Activated CD8-positive, alpha-beta memory T cell treated with anti-CD3 and anti-CD28 coated beads, Interleukin-2, amount 10 ng/mL, durations not matched to agents 7 days and 5 days (primary cell): ENCODE data around the gene ZNF423. TPM values are rescaled to one million over a fixed set of nuclear protein-coding genes. Genes with fewer than 3 reads are reported as not detected.

Experiments used
- ATAC-seq: fragments of 150-1000 bp; cut with Tn5 transposase; one replicate; pipeline ENCODE4 v1.10.0; 2021; ENCODE audit warnings: moderate library complexity
- CTCF ChIA-PET: fragments of 350-600 bp; sonication (Branson Sonifier 250); formaldehyde crosslinking; loops from one replicate; lab custom pipeline; 2021; ENCODE audit warnings: antibody characterized with exemption; lab: Charles Lee
- DNase-seq: peaks from one replicate; pipeline ENCODE4 v3.0.0-alpha.2; 2020
- H3K27ac Mint-ChIP-seq: one replicate; pipeline ENCODE4 v1.8.0; 2021; ENCODE audit warnings: mild to moderate bottlenecking, mixed read lengths
- H3K27me3 Mint-ChIP-seq: one replicate; pipeline ENCODE4 v1.8.0; 2021; ENCODE audit warnings: mixed read lengths
- H3K36me3 Mint-ChIP-seq: one replicate; pipeline ENCODE4 v1.8.0; 2021; ENCODE audit warnings: mild to moderate bottlenecking, mixed read lengths
- H3K4me1 Mint-ChIP-seq: one replicate; pipeline ENCODE4 v1.8.0; 2021; ENCODE audit warnings: mixed read lengths
- H3K4me3 Mint-ChIP-seq: one replicate; pipeline ENCODE4 v1.8.0; 2021; ENCODE audit warnings: mild to moderate bottlenecking, moderate library complexity, mixed read lengths
- H3K9me3 Mint-ChIP-seq: one replicate; pipeline ENCODE4 v1.8.0; 2022; ENCODE audit warnings: low read depth, mixed read lengths
- total RNA-seq, 2 experiments: library from RNA; stranded (reverse); gene quantifications; one replicate each; pipeline ENCODE4 v1.2.3, GENCODE V29; 2021

ZNF423 gene
- total RNA-seq, 2 experiments from 2014 or later: not detected

DNA sequence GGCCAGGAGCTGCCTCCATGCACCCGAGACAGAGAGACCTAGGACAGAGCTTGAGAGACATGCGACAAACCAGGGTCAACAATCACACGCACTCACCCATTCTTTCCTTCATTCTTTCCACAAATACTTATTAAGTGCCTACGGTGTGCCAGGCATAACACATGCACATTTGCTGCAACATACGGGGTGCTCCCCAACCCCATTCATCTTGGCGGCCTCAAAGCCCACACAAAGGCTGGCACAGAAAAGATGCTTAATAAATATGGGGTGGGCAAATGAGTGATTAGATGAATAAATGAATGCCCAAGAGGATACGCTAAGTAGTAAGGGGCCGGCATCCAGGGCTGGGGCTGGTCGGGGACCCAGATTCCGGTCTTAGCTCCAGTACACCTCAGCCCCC lies 117.9 kb downstream of the ZNF423 start:
- DNase-seq: no peak
- Mint-ChIP-seq H3K27ac (no peak overlapping the region), H3K4me1 (no peaks in the 10 kb centered on the region), H3K4me3 (no peak overlapping the region), H3K9me3 (no peaks in the 10 kb centered on the region), H3K27me3 (no peaks in the 10 kb centered on the region), H3K36me3 (no peaks in the 10 kb centered on the region)
- no peak for ATAC-seq
- CTCF ChIA-PET: no interaction called here

- H3K36me3 Mint-ChIP-seq: no peaks in the 10 kb centered on the region
- H3K27ac Mint-ChIP-seq: no peak overlapping the region
- ATAC-seq: no peak
- CTCF ChIA-PET: no interaction called here
- H3K9me3 Mint-ChIP-seq: no peaks in the 10 kb centered on the region
- H3K27me3 Mint-ChIP-seq: no peaks in the 10 kb centered on the region
- DNase-seq: no peak
- no peaks in the 10 kb centered on the region for H3K4me1 Mint-ChIP-seq
- H3K4me3 Mint-ChIP-seq: no peak overlapping the region
These were observed 118.4 kb downstream of the ZNF423 start for GRCh38 chr16:49737541-49737940.

- DNase-seq (no peak), ATAC-seq (no peak)
- no peak overlapping the region for H3K4me3 Mint-ChIP-seq
- H3K4me1 Mint-ChIP-seq: no peaks in the 10 kb centered on the region
- H3K36me3 Mint-ChIP-seq: no peaks in the 10 kb centered on the region
- H3K27ac Mint-ChIP-seq: no peak overlapping the region
- CTCF ChIA-PET: no interaction called here
- H3K9me3 Mint-ChIP-seq: peaks cover 2% of the 10 kb centered on the region
- H3K27me3 Mint-ChIP-seq: no peaks in the 10 kb centered on the region
These were observed 121.6 kb downstream of the ZNF423 start for GRCh38 chr16:49734331-49734730.

GRCh38 chr16:49733313-49734009 lies 122.5 kb downstream of the ZNF423 start:
- no peaks in the 10 kb centered on the region for H3K36me3 Mint-ChIP-seq

GRCh38 chr16:49731911-49732310 lies 124.0 kb downstream of the ZNF423 start:
- Mint-ChIP-seq H3K27ac (no peak overlapping the region), H3K4me3 (no peak overlapping the region), H3K9me3 (peaks cover 2% of the 10 kb centered on the region), H3K27me3 (no peaks in the 10 kb centered on the region), H3K36me3 (no peaks in the 10 kb centered on the region), H3K4me1 (no peaks in the 10 kb centered on the region)
- DNase-seq (no peak), ATAC-seq (no peak)
- CTCF ChIA-PET: no interaction called here

More at GRCh38 chr16:49733313-49734009, 122.5 kb downstream of the ZNF423 start:
- H3K27me3 Mint-ChIP-seq: no peaks in the 10 kb centered on the region
- no peaks in the 10 kb centered on the region for H3K4me1 Mint-ChIP-seq
- H3K4me3 Mint-ChIP-seq: no peak overlapping the region
- H3K27ac Mint-ChIP-seq: no peak overlapping the region
- CTCF ChIA-PET: no interaction called here
- no peak for DNase-seq
- ATAC-seq: no peak
- peaks cover 2% of the 10 kb centered on the region for H3K9me3 Mint-ChIP-seq

DNA sequence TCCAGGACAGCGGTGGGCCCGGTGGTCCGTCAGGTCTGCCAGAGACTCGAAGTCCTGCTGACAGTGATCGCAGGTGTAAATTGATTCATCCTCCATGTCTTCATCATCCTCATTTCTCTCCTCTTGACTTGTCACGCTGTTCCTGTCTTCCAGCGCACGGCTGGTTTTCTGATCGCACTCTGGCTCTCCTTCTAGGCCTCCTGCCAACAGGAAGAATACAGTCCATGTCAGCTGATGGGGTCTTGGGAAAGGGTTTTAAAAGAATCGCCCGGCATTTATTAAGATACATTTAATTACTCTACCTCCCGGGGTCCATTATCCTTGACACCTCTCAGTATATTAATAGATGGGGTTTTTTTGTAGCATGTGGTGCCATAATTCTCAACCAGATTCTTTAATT lies 125.1 kb downstream of the ZNF423 start:
- no peaks in the 10 kb centered on the region for H3K4me1 Mint-ChIP-seq
- no peaks in the 10 kb centered on the region for H3K36me3 Mint-ChIP-seq
- no peak overlapping the region for H3K4me3 Mint-ChIP-seq
- ATAC-seq (no peak), DNase-seq (no peak)
- no peaks in the 10 kb centered on the region for H3K27me3 Mint-ChIP-seq
- CTCF ChIA-PET: no interaction called here
- H3K9me3 Mint-ChIP-seq: peaks cover 2% of the 10 kb centered on the region
- H3K27ac Mint-ChIP-seq: no peak overlapping the region

DNA sequence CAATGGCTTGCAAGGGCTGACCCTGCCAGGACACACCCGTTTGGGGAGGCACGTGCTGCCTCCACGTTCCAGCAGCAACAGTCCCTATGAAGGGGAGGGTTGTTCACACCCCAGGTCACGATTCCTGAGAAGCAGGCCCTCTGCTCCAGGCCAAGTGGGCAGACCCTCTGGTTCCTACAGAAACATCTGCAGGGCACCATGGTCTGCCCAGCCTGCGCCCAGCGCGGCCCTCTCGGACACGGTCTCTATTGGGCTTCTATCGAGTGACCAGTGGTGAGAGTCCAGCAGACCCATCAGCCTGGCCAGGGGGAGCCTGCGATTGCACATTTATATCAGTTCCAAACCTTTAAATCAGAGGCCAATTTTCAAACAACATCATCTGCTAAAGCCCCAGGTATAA lies 128.3 kb downstream of the ZNF423 start:
- no peaks in the 10 kb centered on the region for H3K4me1 Mint-ChIP-seq
- no peak overlapping the region for H3K4me3 Mint-ChIP-seq
- H3K27ac Mint-ChIP-seq: no peak overlapping the region
- H3K27me3 Mint-ChIP-seq: no peaks in the 10 kb centered on the region
- no peaks in the 10 kb centered on the region for H3K36me3 Mint-ChIP-seq
- ATAC-seq: no peak
- CTCF ChIA-PET: no interaction called here
- DNase-seq: no peak
- H3K9me3 Mint-ChIP-seq: peaks cover 2% of the 10 kb centered on the region

GRCh38 chr16:49726155-49726554 lies 129.8 kb downstream of the ZNF423 start:
- Mint-ChIP-seq H3K4me1 (no peaks in the 10 kb centered on the region), H3K4me3 (no peak overlapping the region), H3K27ac (no peak overlapping the region), H3K27me3 (no peaks in the 10 kb centered on the region), H3K36me3 (no peaks in the 10 kb centered on the region), H3K9me3 (peaks cover 2% of the 10 kb centered on the region)
- no peak for DNase-seq
- ATAC-seq: no peak
- CTCF ChIA-PET: no interaction called here

GRCh38 chr16:49725651-49726050 lies 130.3 kb downstream of the ZNF423 start:
- CTCF ChIA-PET: no interaction called here
- H3K36me3 Mint-ChIP-seq: no peaks in the 10 kb centered on the region
- DNase-seq (no peak), ATAC-seq (no peak)
- H3K4me3 Mint-ChIP-seq: no peak overlapping the region
- no peaks in the 10 kb centered on the region for H3K4me1 Mint-ChIP-seq
- peaks cover 2% of the 10 kb centered on the region for H3K9me3 Mint-ChIP-seq
- H3K27ac Mint-ChIP-seq: no peak overlapping the region
- no peaks in the 10 kb centered on the region for H3K27me3 Mint-ChIP-seq

DNA sequence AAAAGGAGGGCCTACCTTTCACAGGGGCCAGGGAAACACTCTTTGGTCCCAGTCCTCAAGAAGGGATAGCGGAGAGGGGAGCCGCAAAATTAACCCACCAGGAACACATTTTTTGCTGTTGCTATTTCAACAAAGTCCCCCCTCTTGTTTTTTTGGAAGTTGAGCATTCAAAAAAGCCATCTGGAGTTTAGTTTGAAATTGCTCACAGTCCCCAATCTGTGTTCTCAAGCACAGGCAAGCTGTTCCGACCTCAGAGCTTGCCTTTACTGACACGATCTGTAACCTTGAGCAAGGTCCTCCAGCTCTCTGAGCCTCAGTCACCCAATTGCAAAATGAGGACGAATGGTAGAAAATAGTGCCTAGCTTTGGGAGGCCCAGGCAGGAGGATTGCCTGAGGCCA lies 131.1 kb downstream of the ZNF423 start:
- ATAC-seq: no peak
- Mint-ChIP-seq H3K27ac (no peak overlapping the region), H3K4me1 (no peaks in the 10 kb centered on the region), H3K27me3 (no peaks in the 10 kb centered on the region), H3K9me3 (peaks cover 2% of the 10 kb centered on the region), H3K4me3 (no peak overlapping the region), H3K36me3 (no peaks in the 10 kb centered on the region)
- CTCF ChIA-PET: no interaction called here
- no peak for DNase-seq

- H3K36me3 Mint-ChIP-seq: no peaks in the 10 kb centered on the region
- H3K27me3 Mint-ChIP-seq: peaks cover 3% of the 10 kb centered on the region
- no peaks in the 10 kb centered on the region for H3K9me3 Mint-ChIP-seq
- H3K4me1 Mint-ChIP-seq: no peaks in the 10 kb centered on the region
- DNase-seq (no peak), ATAC-seq (no peak)
- no peak overlapping the region for H3K27ac Mint-ChIP-seq
- H3K4me3 Mint-ChIP-seq: no peak overlapping the region
- CTCF ChIA-PET: no interaction called here
These were observed 132.6 kb downstream of the ZNF423 start for GRCh38 chr16:49723310-49723709.

GRCh38 chr16:49720225-49720624 lies 135.7 kb downstream of the ZNF423 start:
- no peak for ATAC-seq
- Mint-ChIP-seq H3K9me3 (no peaks in the 10 kb centered on the region), H3K27ac (no peak overlapping the region), H3K4me1 (no peaks in the 10 kb centered on the region), H3K27me3 (peaks cover 3% of the 10 kb centered on the region), H3K4me3 (no peak overlapping the region), H3K36me3 (no peaks in the 10 kb centered on the region)
- DNase-seq: no peak
- CTCF ChIA-PET: no interaction called here

DNA sequence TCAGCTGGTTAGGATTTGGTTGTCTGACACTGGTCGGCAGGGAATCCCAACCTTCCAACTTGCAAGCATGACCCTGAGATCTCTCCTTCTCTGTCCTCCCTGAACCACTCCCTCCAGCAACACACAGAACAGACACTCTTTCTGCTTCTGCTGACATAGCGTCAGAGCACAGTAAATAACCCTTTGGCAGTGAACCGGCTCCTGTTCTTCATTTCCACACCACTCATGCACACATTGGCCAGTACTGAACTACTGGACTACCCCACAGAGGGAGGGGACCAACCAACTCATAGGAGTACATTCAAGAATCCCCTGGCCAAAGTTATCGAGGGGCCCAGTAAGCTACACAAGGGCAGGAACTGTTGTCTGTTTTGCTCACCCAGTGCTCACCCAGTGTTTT lies 138.2 kb downstream of the ZNF423 start:
- no peaks in the 10 kb centered on the region for H3K9me3 Mint-ChIP-seq
- peaks cover 3% of the 10 kb centered on the region for H3K27me3 Mint-ChIP-seq
- ATAC-seq (no peak), DNase-seq (no peak)
- H3K27ac Mint-ChIP-seq: no peak overlapping the region
- H3K36me3 Mint-ChIP-seq: no peaks in the 10 kb centered on the region
- CTCF ChIA-PET: no interaction called here
- no peak overlapping the region for H3K4me3 Mint-ChIP-seq
- no peaks in the 10 kb centered on the region for H3K4me1 Mint-ChIP-seq

GRCh38 chr16:49716339-49716934 lies 139.5 kb downstream of the ZNF423 start:
- H3K9me3 Mint-ChIP-seq: no peaks in the 10 kb centered on the region
- no peak overlapping the region for H3K4me3 Mint-ChIP-seq
- CTCF ChIA-PET: no interaction called here
- H3K36me3 Mint-ChIP-seq: no peaks in the 10 kb centered on the region
- ATAC-seq: no peak
- H3K27me3 Mint-ChIP-seq: peaks cover 3% of the 10 kb centered on the region
- H3K27ac Mint-ChIP-seq: no peak overlapping the region
- no peaks in the 10 kb centered on the region for H3K4me1 Mint-ChIP-seq
- no peak for DNase-seq
